ENCODE data around the gene SIGLEC7. TPM values are rescaled to one million over a fixed set of nuclear protein-coding genes. Genes with fewer than 3 reads are reported as not detected.

Gene SIGLEC7
- total and polyA plus RNA-seq, 2 donors from 2014 or later, result 1.2 to 4.0 TPM

- Histone ChIP-seq H3K27ac (ENCODE audit: low read depth in 2 of 2, low read length in 2 of 2) (no peak overlapping the region), H3K36me3 (ENCODE audit: control insufficient read depth in 2 of 3, insufficient read depth in 3 of 3, low read length in 3 of 3) (no peaks in the 10 kb centered on the region), H3K9me3 (ENCODE audit: control insufficient read depth in 2 of 3, insufficient read depth in 1 of 3, low read length in 3 of 3) (no peaks in the 10 kb centered on the region), H3K27me3 (ENCODE audit: control insufficient read depth, insufficient read depth, low read length) (no peaks in the 10 kb centered on the region), H3K9ac (ENCODE audit: low read length in 3 of 3) (no peak overlapping the region), H3K4me3 (ENCODE audit: low read length in 3 of 3) (no peak overlapping the region), H3K4me1 (ENCODE audit: control insufficient read depth in 2 of 3, insufficient read depth in 2 of 3, low read depth in 1 of 3, low read length in 3 of 3) (no peaks in the 10 kb centered on the region)
- intact Hi-C loops (cut with DNase I), result no loop called here
- no peak for FAIRE-seq
- no peak for TF ChIP-seq CTCF (IDR thresholded peaks at IDR 0.05; ENCODE audit: borderline replicate concordance, extremely low read depth, insufficient read depth)
- no peak for DNase-seq
These were observed 2.5 kb downstream of the SIGLEC7 start for GRCh38 chr19:51144482-51145045.

- H3K36me3 ChIP-seq (ENCODE audit: control insufficient read depth in 2 of 3, insufficient read depth in 3 of 3, low read length in 3 of 3), result no peaks in the 10 kb centered on the region
- H3K27me3 ChIP-seq (ENCODE audit: control insufficient read depth, insufficient read depth, low read length), result no peaks in the 10 kb centered on the region
- no peak overlapping the region for H3K27ac ChIP-seq (ENCODE audit: low read depth in 2 of 2, low read length in 2 of 2)
- H3K4me1 ChIP-seq (ENCODE audit: control insufficient read depth in 2 of 3, insufficient read depth in 2 of 3, low read depth in 1 of 3, low read length in 3 of 3), result no peaks in the 10 kb centered on the region
- no peak for TF ChIP-seq CTCF (IDR thresholded peaks at IDR 0.05; ENCODE audit: borderline replicate concordance, extremely low read depth, insufficient read depth)
- H3K9ac ChIP-seq (ENCODE audit: low read length in 3 of 3), result no peak overlapping the region
- DNase-seq (no peak), FAIRE-seq (no peak)
- H3K9me3 ChIP-seq (ENCODE audit: control insufficient read depth in 2 of 3, insufficient read depth in 1 of 3, low read length in 3 of 3), result no peaks in the 10 kb centered on the region
- no peak overlapping the region for H3K4me3 ChIP-seq (ENCODE audit: low read length in 3 of 3)
- intact Hi-C loops (cut with DNase I), result no loop called here
These were observed 3.9 kb downstream of the SIGLEC7 start for GRCh38 chr19:51145916-51146493.

- H3K36me3 ChIP-seq (ENCODE audit: control insufficient read depth in 2 of 3, insufficient read depth in 3 of 3, low read length in 3 of 3), result no peaks in the 10 kb centered on the region
- no peak for FAIRE-seq
- H3K9ac ChIP-seq (ENCODE audit: low read length in 3 of 3), result no peak overlapping the region
- H3K9me3 ChIP-seq (ENCODE audit: control insufficient read depth in 2 of 3, insufficient read depth in 1 of 3, low read length in 3 of 3), result no peaks in the 10 kb centered on the region
- intact Hi-C loops (cut with DNase I), result no loop called here
- no peaks in the 10 kb centered on the region for H3K27me3 ChIP-seq (ENCODE audit: control insufficient read depth, insufficient read depth, low read length)
- no peak overlapping the region for H3K4me3 ChIP-seq (ENCODE audit: low read length in 3 of 3)
- H3K4me1 ChIP-seq (ENCODE audit: control insufficient read depth in 2 of 3, insufficient read depth in 2 of 3, low read depth in 1 of 3, low read length in 3 of 3), result no peaks in the 10 kb centered on the region
- H3K27ac ChIP-seq (ENCODE audit: low read depth in 2 of 2, low read length in 2 of 2), result no peak overlapping the region
- DNase-seq, result no peak
- no peak for TF ChIP-seq CTCF (IDR thresholded peaks at IDR 0.05; ENCODE audit: borderline replicate concordance, extremely low read depth, insufficient read depth)
These were observed 4.7 kb downstream of the SIGLEC7 start for GRCh38 chr19:51146751-51147150.

- DNase-seq (no peak), FAIRE-seq (no peak)
- intact Hi-C loops (cut with DNase I), result no loop called here
- Histone ChIP-seq H3K36me3 (ENCODE audit: control insufficient read depth in 2 of 3, insufficient read depth in 3 of 3, low read length in 3 of 3) (no peaks in the 10 kb centered on the region), H3K27me3 (ENCODE audit: control insufficient read depth, insufficient read depth, low read length) (no peaks in the 10 kb centered on the region), H3K9ac (ENCODE audit: low read length in 3 of 3) (no peak overlapping the region), H3K9me3 (ENCODE audit: control insufficient read depth in 2 of 3, insufficient read depth in 1 of 3, low read length in 3 of 3) (no peaks in the 10 kb centered on the region), H3K4me1 (ENCODE audit: control insufficient read depth in 2 of 3, insufficient read depth in 2 of 3, low read depth in 1 of 3, low read length in 3 of 3) (no peaks in the 10 kb centered on the region), H3K27ac (ENCODE audit: low read depth in 2 of 2, low read length in 2 of 2) (no peak overlapping the region), H3K4me3 (ENCODE audit: low read length in 3 of 3) (no peak overlapping the region)
- TF ChIP-seq CTCF (IDR thresholded peaks at IDR 0.05; ENCODE audit: borderline replicate concordance, extremely low read depth, insufficient read depth), result no peak
These were observed 5.6 kb downstream of the SIGLEC7 start for GRCh38 chr19:51147663-51148062.
